Vagina (tissue), 2 donors: Measurements from ENCODE around the gene MTA3. TPM values are rescaled to one million over a fixed set of nuclear protein-coding genes. Genes with fewer than 3 reads are reported as not detected.
"Not testable (repeated sequence)": the region's sequence is repeated elsewhere in the genome, so short reads cannot be mapped to it uniquely, and the experiment has no call there.

ENCODE experiments used
- DNase-seq, 2 donors: peaks; one replicate each; pipeline ENCODE4 v3.0.0-alpha.2; 2017; ENCODE audit errors: extremely low spot score in 2 of 2
- H3K27ac ChIP-seq: fragments of 200-600 bp; sonication (generic); one replicate; pipeline ENCODE4 v1.5.1; 2019
- H3K27me3 ChIP-seq: fragments of 200-600 bp; sonication (generic); one replicate; pipeline ENCODE4 v1.5.1; 2019
- H3K36me3 ChIP-seq, 2 donors: fragments of 200-600 bp; sonication (generic); one replicate each; pipeline ENCODE4 v1.5.1; 2017 to 2019
- H3K4me1 ChIP-seq: fragments of 200-600 bp; sonication (generic); one replicate; pipeline ENCODE4 v1.5.1; 2019
- H3K4me3 ChIP-seq, 2 donors: fragments of 200-600 bp; sonication (generic); 1 replicate in 1 of 2; 2 replicates in 1 of 2; pipeline ENCODE4 v1.5.1; 2016 to 2019
- H3K9me3 ChIP-seq: fragments of 200-600 bp; sonication (generic); one replicate; pipeline ENCODE4 v1.5.1; 2019
- POLR2A ChIP-seq, 2 donors: fragments of 450-650 bp; IDR thresholded peaks; one replicate each; pipeline ENCODE4 v1.6.1; 2017; ENCODE audit warnings: antibody characterized with exemption in 2 of 2, mild to moderate bottlenecking in 2 of 2, moderate library complexity in 2 of 2
- POLR2AphosphoS5 ChIP-seq, 2 donors: sonication (generic); formaldehyde crosslinking; IDR thresholded peaks; one replicate each; pipeline ENCODE4 v1.9.0; 2017; ENCODE audit warnings: antibody characterized with exemption in 2 of 2, mild to moderate bottlenecking in 2 of 2, low read depth in 1 of 2; ENCODE audit not compliant: insufficient read depth in 1 of 2
- intact Hi-C: fragments of 100-400 bp; cut with DNase I; formaldehyde crosslinking; loops from one replicate; pipeline ENCODE4 v1.15.1; 2023
- total RNA-seq: library from RNA; depleted of rRNA; stranded (reverse); fragments of >200 nt; gene quantifications from one replicate; pipeline ENCODE4 v1.2.3, GENCODE V29; 2016
- TF ChIP-seq, protein P1 (sequence below), 3 experiments: fragments of 450-650 bp in 2 of 3; fragments of 200-600 bp in 1 of 3; sonication (generic) in 1 of 3; IDR thresholded peaks; one replicate each; pipeline ENCODE4 v1.5.1; 2017 to 2019; ENCODE audit warnings: antibody characterized with exemption in 3 of 3, mild to moderate bottlenecking in 2 of 3, moderate library complexity in 2 of 3

Gene MTA3
- total RNA-seq, 1 donor from 2014 or later: 46.7 TPM

DNA sequence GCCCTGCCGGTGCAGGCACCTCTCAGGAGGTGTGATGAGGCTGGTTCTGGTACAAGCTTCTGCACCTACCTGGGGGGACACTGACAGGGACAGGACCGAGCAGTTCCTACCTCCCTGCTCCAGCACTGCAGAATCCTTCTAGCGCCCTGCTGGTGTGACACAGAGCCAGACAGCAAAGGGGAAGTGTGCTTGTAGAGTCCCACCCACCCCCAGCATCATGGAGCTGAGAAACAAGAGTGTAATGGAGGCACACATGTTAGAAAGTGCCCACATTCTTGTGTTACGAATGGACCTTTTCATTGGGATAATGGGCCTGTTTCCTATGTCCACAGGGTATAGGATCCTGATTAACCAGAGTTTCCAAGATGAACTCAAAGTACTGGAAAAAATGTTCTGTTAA is 157.2 kb downstream of the MTA3 start:
- Histone ChIP-seq H3K9me3 (no peaks in the 10 kb centered on the region), H3K27ac (no peak overlapping the region), H3K4me1 (no peaks in the 10 kb centered on the region), H3K36me3 (no peaks in the 10 kb centered on the region), H3K4me3 (no peak overlapping the region), H3K27me3 (no peaks in the 10 kb centered on the region)
- intact Hi-C loops: no loop called here
- TF ChIP-seq POLR2AphosphoS5 (IDR thresholded peaks at IDR 0.05; ENCODE audit: insufficient read depth in 1 of 2, low read depth in 1 of 2): no peak
- TF ChIP-seq POLR2A (IDR thresholded peaks at IDR 0.05): no peak
- TF ChIP-seq, protein P1, sequence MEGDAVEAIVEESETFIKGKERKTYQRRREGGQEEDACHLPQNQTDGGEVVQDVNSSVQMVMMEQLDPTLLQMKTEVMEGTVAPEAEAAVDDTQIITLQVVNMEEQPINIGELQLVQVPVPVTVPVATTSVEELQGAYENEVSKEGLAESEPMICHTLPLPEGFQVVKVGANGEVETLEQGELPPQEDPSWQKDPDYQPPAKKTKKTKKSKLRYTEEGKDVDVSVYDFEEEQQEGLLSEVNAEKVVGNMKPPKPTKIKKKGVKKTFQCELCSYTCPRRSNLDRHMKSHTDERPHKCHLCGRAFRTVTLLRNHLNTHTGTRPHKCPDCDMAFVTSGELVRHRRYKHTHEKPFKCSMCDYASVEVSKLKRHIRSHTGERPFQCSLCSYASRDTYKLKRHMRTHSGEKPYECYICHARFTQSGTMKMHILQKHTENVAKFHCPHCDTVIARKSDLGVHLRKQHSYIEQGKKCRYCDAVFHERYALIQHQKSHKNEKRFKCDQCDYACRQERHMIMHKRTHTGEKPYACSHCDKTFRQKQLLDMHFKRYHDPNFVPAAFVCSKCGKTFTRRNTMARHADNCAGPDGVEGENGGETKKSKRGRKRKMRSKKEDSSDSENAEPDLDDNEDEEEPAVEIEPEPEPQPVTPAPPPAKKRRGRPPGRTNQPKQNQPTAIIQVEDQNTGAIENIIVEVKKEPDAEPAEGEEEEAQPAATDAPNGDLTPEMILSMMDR (IDR thresholded peaks at IDR 0.05): no peak
- no peak for DNase-seq

DNA sequence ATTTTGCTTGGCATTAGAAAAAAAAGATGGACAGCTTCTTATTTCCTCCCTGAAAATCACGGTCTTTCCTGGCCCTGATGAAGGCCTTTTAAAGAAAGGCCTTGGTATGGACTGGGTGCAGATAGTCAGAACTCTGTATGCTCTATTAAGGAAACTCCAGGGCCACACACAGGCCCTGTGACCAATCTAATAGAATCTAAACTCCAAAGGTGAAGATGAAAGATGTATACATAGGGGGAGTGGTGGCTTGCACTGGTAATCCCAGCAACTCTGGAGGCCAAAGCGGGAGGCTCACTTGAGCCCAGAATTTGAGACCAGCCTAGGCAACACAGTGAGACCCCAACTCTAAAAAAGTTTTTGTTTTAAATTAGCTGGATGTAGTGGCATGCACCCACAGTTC is 158.2 kb downstream of the MTA3 start:
- H3K9me3 ChIP-seq: no peaks in the 10 kb centered on the region
- no peak for DNase-seq
- no peak overlapping the region for H3K27ac ChIP-seq
- H3K36me3 ChIP-seq: no peaks in the 10 kb centered on the region
- TF ChIP-seq POLR2A (IDR thresholded peaks at IDR 0.05): no peak
- H3K4me1 ChIP-seq: no peaks in the 10 kb centered on the region
- intact Hi-C loops: no loop called here
- no peaks in the 10 kb centered on the region for H3K27me3 ChIP-seq
- H3K4me3 ChIP-seq: no peak overlapping the region

DNA sequence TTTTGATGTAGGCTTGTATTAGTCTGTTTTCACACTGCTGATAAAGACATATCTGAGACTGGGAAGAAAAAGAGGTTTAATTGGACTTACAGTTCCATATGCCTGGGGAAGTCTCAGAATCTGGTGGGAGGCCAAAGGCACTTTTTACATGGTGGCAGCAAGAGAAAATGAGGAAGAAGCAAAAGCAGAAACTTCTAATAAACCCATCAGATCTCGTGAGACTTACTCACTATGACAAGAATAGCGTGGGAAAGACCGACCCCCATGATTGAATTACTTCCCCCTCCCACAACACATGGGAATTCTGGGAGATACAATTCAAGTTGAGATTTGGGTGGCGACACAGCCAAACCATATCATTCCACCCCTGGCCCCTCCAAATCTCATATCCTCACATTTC is 162.9 kb downstream of the MTA3 start:
- H3K27me3 ChIP-seq, intact Hi-C loops, DNase-seq, H3K9me3 ChIP-seq, H3K4me3 ChIP-seq, H3K27ac ChIP-seq, H3K4me1 ChIP-seq: not testable (repeated sequence)
- H3K36me3 ChIP-seq: peaks cover 0 to 29% of the 10 kb centered on the region in 2 donors

DNA sequence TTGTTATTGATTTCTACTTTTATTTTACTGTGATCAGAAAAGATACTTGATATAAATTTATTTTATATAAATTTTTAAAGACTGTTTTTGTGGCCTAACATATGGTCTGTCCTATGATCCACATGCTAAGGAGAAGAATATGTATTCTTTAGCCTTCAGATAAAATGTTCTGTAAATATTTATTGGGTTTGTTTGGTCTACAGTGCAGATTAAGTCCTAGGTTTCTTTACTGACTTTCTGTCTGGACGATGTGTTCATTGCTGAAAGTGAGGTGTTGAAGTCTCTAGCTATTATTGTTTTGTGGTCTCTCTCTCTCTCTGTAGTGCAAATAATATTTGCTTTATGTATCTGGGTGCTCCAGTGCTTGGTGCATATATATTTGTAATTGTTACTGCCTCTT is 165.4 kb downstream of the MTA3 start:
- no peak for DNase-seq
- Histone ChIP-seq H3K4me1 (no peaks in the 10 kb centered on the region), H3K9me3 (no peaks in the 10 kb centered on the region), H3K36me3 (peaks cover 0 to 40% of the 10 kb centered on the region in 2 donors), H3K4me3 (no peak overlapping the region), H3K27ac (no peak overlapping the region), H3K27me3 (no peaks in the 10 kb centered on the region)
- intact Hi-C loops: no loop called here
- TF ChIP-seq POLR2AphosphoS5 (IDR thresholded peaks at IDR 0.05; ENCODE audit: insufficient read depth in 1 of 2, low read depth in 1 of 2) (no peak), POLR2A (IDR thresholded peaks at IDR 0.05) (no peak)
- TF ChIP-seq, protein P1 (IDR thresholded peaks at IDR 0.05): no peak

DNA sequence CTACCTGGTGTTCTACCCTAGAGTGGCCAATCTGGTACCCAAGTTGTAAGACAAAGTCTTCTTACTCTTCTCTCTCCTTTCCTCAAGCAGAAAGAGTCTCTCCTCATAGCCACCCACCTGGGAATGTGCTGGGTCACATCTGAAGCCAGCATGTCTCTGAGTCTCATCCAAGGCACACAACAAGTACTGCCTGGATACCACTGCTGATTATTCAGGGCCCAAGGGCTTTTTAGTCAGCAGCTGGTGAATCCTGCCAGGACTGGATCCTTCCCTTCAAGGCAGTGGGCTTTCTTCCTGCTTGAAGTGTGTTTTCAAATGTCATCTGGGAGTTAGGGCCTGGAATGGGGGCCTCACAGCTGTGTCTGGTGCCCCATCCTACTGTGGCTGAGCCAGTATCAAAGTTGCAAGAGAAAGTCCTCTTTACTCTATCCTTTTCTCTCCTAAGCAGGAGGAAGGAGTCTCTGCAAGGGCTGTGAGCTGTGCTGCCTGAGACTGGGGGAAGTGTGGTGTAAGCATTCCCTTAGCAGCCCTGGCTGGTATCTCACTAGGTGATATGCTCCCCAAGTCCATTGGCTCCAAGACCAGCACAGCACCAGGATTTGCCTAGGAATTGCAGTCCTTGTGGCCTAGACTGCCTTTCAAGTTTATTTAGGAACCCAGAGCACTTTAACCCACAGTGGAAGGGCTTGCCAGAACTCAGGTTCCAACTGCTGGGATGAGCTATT is 168.3 kb downstream of the MTA3 start:
- H3K4me3 ChIP-seq: no peak overlapping the region
- intact Hi-C loops: no loop called here
- no peaks in the 10 kb centered on the region for H3K27me3 ChIP-seq
- TF ChIP-seq, protein P1 (IDR thresholded peaks at IDR 0.05): no peak
- TF ChIP-seq POLR2AphosphoS5 (IDR thresholded peaks at IDR 0.05; ENCODE audit: insufficient read depth in 1 of 2, low read depth in 1 of 2) (no peak), POLR2A (IDR thresholded peaks at IDR 0.05) (no peak)
- peaks cover 0 to 44% of the 10 kb centered on the region in 2 donors for H3K36me3 ChIP-seq
- no peaks in the 10 kb centered on the region for H3K4me1 ChIP-seq
- no peaks in the 10 kb centered on the region for H3K9me3 ChIP-seq
- DNase-seq: no peak
- H3K27ac ChIP-seq: no peak overlapping the region

DNA sequence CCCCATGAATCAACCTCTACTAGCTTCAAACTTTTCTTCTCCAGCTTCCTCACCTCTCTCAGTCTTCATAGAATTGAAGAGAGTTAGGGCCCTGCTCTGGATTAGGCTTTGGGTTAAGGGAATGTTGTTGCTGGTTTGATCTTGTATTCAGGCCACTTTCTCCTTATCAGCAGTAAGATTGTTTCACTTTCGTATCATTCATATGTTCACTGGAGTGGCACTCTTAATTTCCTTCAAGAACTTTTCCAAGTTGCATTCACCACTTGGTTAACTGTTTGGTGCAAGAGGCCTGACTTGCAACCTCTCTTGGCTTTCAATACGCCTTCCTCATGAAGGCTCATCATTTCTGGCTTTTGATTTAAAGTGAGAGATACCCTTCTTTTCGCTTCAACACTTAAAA is 172.7 kb downstream of the MTA3 start:
- TF ChIP-seq, protein P1 (IDR thresholded peaks at IDR 0.05): no peak
- TF ChIP-seq POLR2A (IDR thresholded peaks at IDR 0.05) (no peak), POLR2AphosphoS5 (IDR thresholded peaks at IDR 0.05; ENCODE audit: insufficient read depth in 1 of 2, low read depth in 1 of 2) (no peak)
- intact Hi-C loops: no loop called here
- H3K4me3 ChIP-seq: no peak overlapping the region

More for the DNA sequence above, 172.7 kb downstream of the MTA3 start:
- Histone ChIP-seq H3K4me1 (no peaks in the 10 kb centered on the region), H3K27ac (no peak overlapping the region), H3K27me3 (no peaks in the 10 kb centered on the region), H3K9me3 (no peaks in the 10 kb centered on the region), H3K36me3 (peaks cover 0 to 16% of the 10 kb centered on the region in 2 donors)
- DNase-seq: no peak
